ENCODE results near the gene SDK1.

Gene SDK1

GRCh38 chr7:4149645-4150044 lies 848.6 kb downstream of the SDK1 start:
- no peak for DNase-seq (ENCODE audit: low read depth, low spot score)

- DNase-seq (ENCODE audit: low read depth, low spot score) = no peak
These were observed 849.7 kb downstream of the SDK1 start for GRCh38 chr7:4150731-4151130.

GRCh38 chr7:4151524-4151923 lies 850.5 kb downstream of the SDK1 start:
- no peak for DNase-seq (ENCODE audit: low read depth, low spot score)

- DNase-seq (ENCODE audit: low read depth, low spot score) = no peak
These were observed 851.0 kb downstream of the SDK1 start for GRCh38 chr7:4151926-4152549.

- DNase-seq (ENCODE audit: low read depth, low spot score) = no peak
These were observed 854.0 kb downstream of the SDK1 start for GRCh38 chr7:4154882-4155535.

- DNase-seq (ENCODE audit: low read depth, low spot score) = no peak
These were observed 855.1 kb downstream of the SDK1 start for GRCh38 chr7:4156190-4156589.

- no peak for DNase-seq (ENCODE audit: low read depth, low spot score)
These were observed 856.6 kb downstream of the SDK1 start for GRCh38 chr7:4157651-4158050.

GRCh38 chr7:4158441-4159153 lies 857.5 kb downstream of the SDK1 start:
- DNase-seq (ENCODE audit: low read depth, low spot score) = no peak

GRCh38 chr7:4159154-4159501 lies 858.1 kb downstream of the SDK1 start:
- DNase-seq (ENCODE audit: low read depth, low spot score) = no peak

- peak; percentile 11 for DNase-seq (ENCODE audit: low read depth, low spot score)
These were observed 858.9 kb downstream of the SDK1 start for GRCh38 chr7:4159761-4160554.

- no peak for DNase-seq (ENCODE audit: low read depth, low spot score)
These were observed 862.0 kb downstream of the SDK1 start for GRCh38 chr7:4162884-4163564.

GRCh38 chr7:4163565-4164203 lies 862.6 kb downstream of the SDK1 start:
- DNase-seq (ENCODE audit: low read depth, low spot score) = no peak

- DNase-seq (ENCODE audit: low read depth, low spot score) = no peak
These were observed 863.5 kb downstream of the SDK1 start for GRCh38 chr7:4164556-4164955.

GRCh38 chr7:4166340-4166739 lies 865.3 kb downstream of the SDK1 start:
- DNase-seq (ENCODE audit: low read depth, low spot score) = no peak

- no peak for DNase-seq (ENCODE audit: low read depth, low spot score)
These were observed 865.8 kb downstream of the SDK1 start for GRCh38 chr7:4166807-4167206.

- no peak for DNase-seq (ENCODE audit: low read depth, low spot score)
These were observed 866.4 kb downstream of the SDK1 start for GRCh38 chr7:4167385-4167910.

GRCh38 chr7:4168041-4168440 lies 867.0 kb downstream of the SDK1 start:
- DNase-seq (ENCODE audit: low read depth, low spot score) = no peak

GRCh38 chr7:4168541-4168940 lies 867.5 kb downstream of the SDK1 start:
- no peak for DNase-seq (ENCODE audit: low read depth, low spot score)

GRCh38 chr7:4169455-4169854 lies 868.4 kb downstream of the SDK1 start:
- no peak for DNase-seq (ENCODE audit: low read depth, low spot score)

GRCh38 chr7:4170997-4171786 lies 870.1 kb downstream of the SDK1 start:
- DNase-seq (ENCODE audit: low read depth, low spot score) = no peak

Data from astrocyte of the hippocampus (primary cell).